IMR-90 (cell line): ENCODE results near the gene ARHGAP23. TPM values are rescaled to one million over a fixed set of nuclear protein-coding genes. Genes with fewer than 3 reads are reported as not detected.

Experiments used
- ATAC-seq: fragments of 200-7000 bp; cut with Tn5 transposase; 2 replicates; pipeline ENCODE4 v1.9.1; 2020; ENCODE audit warnings: low read depth, mild to moderate bottlenecking, moderate library complexity
- BruUV-seq: library from RNA; stranded (reverse); fragments of 400-500 nt; replicated peaks from 2 replicates; lab custom pipeline; 2021; lab: Mats Ljungman, UMichigan
- CTCF ChIA-PET: fragments of 300-600 bp; formaldehyde crosslinking; extraction: SDS; loops from one replicate; lab custom pipeline; 2021; ENCODE audit warnings: antibody characterized with exemption; lab: Yijun Ruan, JAX
- POLR2A ChIA-PET: fragments of 300-600 bp; sonication (Branson Sonifier 250); formaldehyde crosslinking; loops from one replicate; lab custom pipeline; 2022; ENCODE audit warnings: antibody characterized with exemption; ENCODE audit not compliant: unreplicated experiment; lab: Charles Lee
- DNase-seq: peaks from one replicate; pipeline ENCODE4 v3.0.0; 2013
- H2AFZ ChIP-seq: replicated peaks from 2 replicates; pipeline ENCODE3; 2013; ENCODE audit warnings: low read length, mild to moderate bottlenecking; ENCODE audit not compliant: poor library complexity
- H2AK5ac ChIP-seq: 2 replicates; pipeline ENCODE4 v1.6.1; 2013; ENCODE audit warnings: low read depth, low read length, inconsistent platforms
- H2AK9ac ChIP-seq: replicated peaks from 2 replicates; pipeline ENCODE3; 2013; ENCODE audit warnings: mild to moderate bottlenecking, low read depth, low read length, moderate library complexity; ENCODE audit not compliant: poor library complexity
- H2BK120ac ChIP-seq: 2 replicates; pipeline ENCODE4 v1.6.1; 2013; ENCODE audit warnings: low read depth, low read length, inconsistent platforms
- H2BK15ac ChIP-seq: 3 replicates; pipeline ENCODE4 v1.6.1; 2013; ENCODE audit warnings: low read depth, low read length, inconsistent platforms
- H2BK20ac ChIP-seq: 2 replicates; pipeline ENCODE4 v1.6.1; 2013; ENCODE audit warnings: low read depth, mild to moderate bottlenecking, inconsistent platforms, low read length, moderate library complexity
- H2BK5ac ChIP-seq: 2 replicates; pipeline ENCODE4 v1.6.1; 2013; ENCODE audit warnings: mild to moderate bottlenecking, low read depth, low read length, inconsistent platforms; ENCODE audit not compliant: poor library complexity, severe bottlenecking
- H3K14ac ChIP-seq: replicated peaks from 2 replicates; pipeline ENCODE4 v1.6.1; 2013; ENCODE audit warnings: low read depth, low read length, inconsistent platforms
- H3K18ac ChIP-seq: 2 replicates; pipeline ENCODE4 v1.6.1; 2013; ENCODE audit warnings: low read depth, low read length, control low read depth
- H3K23ac ChIP-seq: 2 replicates; pipeline ENCODE4 v1.6.1; 2013; ENCODE audit warnings: low read depth, low read length, inconsistent platforms
- H3K27ac ChIP-seq: 2 replicates; pipeline ENCODE4 v1.5.1; 2013; ENCODE audit warnings: mild to moderate bottlenecking, control low read depth, low read length; ENCODE audit not compliant: insufficient read depth
- H3K27me3 ChIP-seq: 2 replicates; pipeline ENCODE4 v1.6.1; 2013; ENCODE audit warnings: low read length; ENCODE audit not compliant: control insufficient read depth, insufficient read depth
- H3K36me3 ChIP-seq: 2 replicates; pipeline ENCODE4 v1.6.1; 2013; ENCODE audit warnings: low read length, mixed read lengths; ENCODE audit not compliant: control insufficient read depth, insufficient read depth
- H3K4ac ChIP-seq: 2 replicates; pipeline ENCODE4 v1.6.1; 2013; ENCODE audit warnings: low read depth, low read length, inconsistent platforms
- H3K4me1 ChIP-seq: 2 replicates; pipeline ENCODE4 v1.6.1; 2013; ENCODE audit warnings: low read length, mixed read lengths; ENCODE audit not compliant: control insufficient read depth, insufficient read depth
- H3K4me2 ChIP-seq: 2 replicates; pipeline ENCODE4 v1.6.1; 2013; ENCODE audit warnings: low read depth, mild to moderate bottlenecking, control low read depth, low read length, moderate library complexity
- H3K4me3 ChIP-seq: 2 replicates; pipeline ENCODE4 v1.5.1; 2013; ENCODE audit warnings: low read depth, mild to moderate bottlenecking, control low read depth, low read length, moderate library complexity; ENCODE audit not compliant: insufficient read depth
- H3K56ac ChIP-seq: 2 replicates; pipeline ENCODE4 v1.6.1; 2013; ENCODE audit warnings: low read length, inconsistent platforms; ENCODE audit not compliant: insufficient read depth; ENCODE audit errors: extremely low read depth
- H3K79me1 ChIP-seq, 2 experiments: 2 replicates each; pipeline ENCODE4 v1.6.1; 2013; ENCODE audit warnings: low read length in 2 of 2, inconsistent platforms in 1 of 2, low read depth in 1 of 2
- H3K9ac ChIP-seq: 2 replicates; pipeline ENCODE4 v1.6.1; 2013; ENCODE audit warnings: low read depth, low read length, control low read depth
- H3K9me1 ChIP-seq: 2 replicates; pipeline ENCODE4 v1.6.1; 2013; ENCODE audit warnings: low read length, inconsistent platforms; ENCODE audit not compliant: insufficient read depth
- H3K9me3 ChIP-seq: 2 replicates; pipeline ENCODE4 v1.6.1; 2013; ENCODE audit warnings: low read length; ENCODE audit not compliant: control insufficient read depth, insufficient read depth
- H4K20me1 ChIP-seq: 2 replicates; pipeline ENCODE4 v1.6.1; 2013; ENCODE audit warnings: low read length, inconsistent platforms; ENCODE audit not compliant: insufficient read depth
- H4K5ac ChIP-seq: 2 replicates; pipeline ENCODE4 v1.6.1; 2013; ENCODE audit warnings: mild to moderate bottlenecking, low read depth, low read length, control low read depth
- H4K8ac ChIP-seq, 2 experiments: 2 replicates each; pipeline ENCODE4 v1.6.1; 2013; ENCODE audit warnings: low read depth in 2 of 2, low read length in 2 of 2, control low read depth in 1 of 2, inconsistent platforms in 1 of 2
- H4K91ac ChIP-seq: 2 replicates; pipeline ENCODE4 v1.6.1; 2013; ENCODE audit warnings: low read depth, low read length, inconsistent platforms; ENCODE audit not compliant: insufficient read depth
- CTCF ChIP-seq: conservative IDR thresholded peaks from 2 replicates; pipeline ENCODE4 v1.5.1; 2012; ENCODE audit warnings: mild to moderate bottlenecking, low read depth, low read length, improper control_type of control experiment
- FOS ChIP-seq: fragments of 150-350 bp; IDR thresholded peaks from 2 replicates; pipeline ENCODE4 v1.6.1; 2016; ENCODE audit warnings: low read depth, low read length
- MAZ ChIP-seq: IDR thresholded peaks from 2 replicates; pipeline ENCODE4 v1.6.1; 2012; ENCODE audit warnings: low read depth, mild to moderate bottlenecking, low read length, improper control_type of control experiment, moderate library complexity, borderline replicate concordance
- MXI1 ChIP-seq: IDR thresholded peaks from 2 replicates; pipeline ENCODE4 v1.6.1; 2012; ENCODE audit warnings: low read depth, mild to moderate bottlenecking, low read length, moderate library complexity, borderline replicate concordance
- WGBS, 2 experiments: methylation state at CpG; one replicate each; pipeline versions ENCODE4 v1.1.5 to v1.1.7; 2013; ENCODE audit warnings: missing lambda C conversion rate in 2 of 2; ENCODE audit not compliant: insufficient read length in 1 of 2; ENCODE audit errors: extremely low coverage in 2 of 2; 5-methylcytosine and 5-hydroxymethylcytosine counted together
- dilution Hi-C: fragments of 300-500 bp; cut with HindIII; formaldehyde crosslinking; loops from one replicate; pipeline ENCODE4 v1.14.3; 2018; ENCODE audit warnings: low sequenced_read_pairs; ENCODE audit not compliant: unreplicated experiment
- in situ Hi-C: fragments of 300-500 bp; cut with MboI; formaldehyde crosslinking; loops from 3 replicates; pipeline ENCODE4 v1.14.3; 2019; ENCODE audit warnings: low sequenced_read_pairs, inconsistent platforms, mixed read lengths
- intact Hi-C: fragments of 100-400 bp; cut with micrococcal nuclease; formaldehyde crosslinking; loops from 2 replicates; pipeline ENCODE4 v1.10.0; 2022
- polyA plus RNA-seq, 3 experiments: library from polyadenylated mRNA; depleted of rRNA; stranded (reverse); fragments of >200 nt; gene quantifications; 2 replicates each; pipeline ENCODE4 v1.2.3, GENCODE V29; 2012; ENCODE audit warnings: low replicate concordance in 1 of 3
- total RNA-seq: library from RNA; depleted of rRNA; stranded (reverse); fragments of >200 nt; gene quantifications from 2 replicates; pipeline ENCODE4 v1.2.3, GENCODE V29; 2012
- TF ChIP-seq, protein P1 (sequence below): fragments of 150-350 bp; IDR thresholded peaks from 2 replicates; pipeline ENCODE4 v1.6.1; 2017; ENCODE audit warnings: mild to moderate bottlenecking, antibody characterized with exemption, low read length, low read depth

The ARHGAP23 gene
- total and polyA plus RNA-seq, 2 of the 4 experiments (the other 2 are of a cell fraction): 9.3 to 43.3 TPM

GRCh38 chr17:38469875-38470274, 41.6 kb downstream of the ARHGAP23 start:
- H3K79me1 ChIP-seq: peaks cover 18 to 73% of the 10 kb centered on the region in 2 experiments; a peak in 3 of 4 replicates
- H3K9me1 ChIP-seq: peaks cover 23% of the 10 kb centered on the region
- intact Hi-C loops (no loop called here), dilution Hi-C loops (no loop called here), in situ Hi-C loops (no loop called here)
- no peak overlapping the region for H3K9ac ChIP-seq
- no peak overlapping the region for H2AK9ac ChIP-seq
- peaks cover 79% of the 10 kb centered on the region for H4K20me1 ChIP-seq
- H3K4me3 ChIP-seq: no peak overlapping the region
- H2BK120ac ChIP-seq: no peak overlapping the region
- no peak for TF ChIP-seq CTCF
- peak; percentile 22; the same call in 1 of the 2 replicates for TF ChIP-seq MAZ
- TF ChIP-seq, protein P1, sequence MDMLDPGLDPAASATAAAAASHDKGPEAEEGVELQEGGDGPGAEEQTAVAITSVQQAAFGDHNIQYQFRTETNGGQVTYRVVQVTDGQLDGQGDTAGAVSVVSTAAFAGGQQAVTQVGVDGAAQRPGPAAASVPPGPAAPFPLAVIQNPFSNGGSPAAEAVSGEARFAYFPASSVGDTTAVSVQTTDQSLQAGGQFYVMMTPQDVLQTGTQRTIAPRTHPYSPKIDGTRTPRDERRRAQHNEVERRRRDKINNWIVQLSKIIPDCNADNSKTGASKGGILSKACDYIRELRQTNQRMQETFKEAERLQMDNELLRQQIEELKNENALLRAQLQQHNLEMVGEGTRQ: peak; percentile 53; the same call in 1 of the 2 replicates
- peak; percentile 48; the same call in 1 of the 2 replicates for TF ChIP-seq FOS
- peak; percentile 53; the same call in 1 of the 2 replicates for TF ChIP-seq MXI1
- no peak overlapping the region for H3K18ac ChIP-seq
- H3K4ac ChIP-seq: peak overlapping the region; percentile 29; the same call in 1 of the 2 replicates
- no peaks in the 10 kb centered on the region for H3K9me3 ChIP-seq
- ChIA-PET POLR2A (no interaction called here), CTCF (no interaction called here)
- H4K91ac ChIP-seq: no peak overlapping the region
- no TSS peak for BruUV-seq
- no peak overlapping the region for H2BK20ac ChIP-seq
- DNase-seq: peak; percentile 72
- no peak overlapping the region for H3K4me2 ChIP-seq
- no peak overlapping the region for H4K5ac ChIP-seq
- no peak overlapping the region for H3K23ac ChIP-seq
- no peak overlapping the region; the same call in 1 of the 2 replicates for H3K14ac ChIP-seq
- peaks cover 22% of the 10 kb centered on the region for H3K4me1 ChIP-seq
- H3K27me3 ChIP-seq: no peaks in the 10 kb centered on the region
- H3K27ac ChIP-seq: no peak overlapping the region
- peak overlapping the region; percentile 68 for H2AK5ac ChIP-seq
- H2BK5ac ChIP-seq: peak overlapping the region; percentile 44
- 33% methylated on average over 5 of the region's 20 CpGs; no CpG with 5 or more reads in 1 of the 2 experiments for WGBS, 2 experiments
- H2AFZ ChIP-seq: no peak overlapping the region
- no peak overlapping the region for H4K8ac ChIP-seq
- no peak overlapping the region for H2BK15ac ChIP-seq
- no peak overlapping the region for H3K56ac ChIP-seq
- peaks cover 59% of the 10 kb centered on the region for H3K36me3 ChIP-seq
- no peak for ATAC-seq
